AG09309 (cell line): Measurements from ENCODE around the gene CPLANE2.
"Not testable (repeated sequence)": the region's sequence is repeated elsewhere in the genome, so short reads cannot be mapped to it uniquely, and the experiment has no call there.

Experiments used
- DNase-seq: peaks from one replicate; pipeline ENCODE4 v3.0.0-alpha.2; 2010; ENCODE audit warnings: low read depth
- H3K4me3 ChIP-seq: 2 replicates; pipeline ENCODE4 v1.5.1; 2011; ENCODE audit warnings: mild to moderate bottlenecking, low read depth, low read length, moderate library complexity; ENCODE audit not compliant: control insufficient read depth
- TF ChIP-seq, protein P1 (sequence below): IDR thresholded peaks from 2 replicates; pipeline ENCODE4 v1.5.1; 2011; ENCODE audit warnings: mild to moderate bottlenecking, low read depth, low read length, inconsistent platforms; ENCODE audit not compliant: insufficient read depth, control insufficient read depth; ENCODE audit errors: missing control alignments

CPLANE2 gene

DNA sequence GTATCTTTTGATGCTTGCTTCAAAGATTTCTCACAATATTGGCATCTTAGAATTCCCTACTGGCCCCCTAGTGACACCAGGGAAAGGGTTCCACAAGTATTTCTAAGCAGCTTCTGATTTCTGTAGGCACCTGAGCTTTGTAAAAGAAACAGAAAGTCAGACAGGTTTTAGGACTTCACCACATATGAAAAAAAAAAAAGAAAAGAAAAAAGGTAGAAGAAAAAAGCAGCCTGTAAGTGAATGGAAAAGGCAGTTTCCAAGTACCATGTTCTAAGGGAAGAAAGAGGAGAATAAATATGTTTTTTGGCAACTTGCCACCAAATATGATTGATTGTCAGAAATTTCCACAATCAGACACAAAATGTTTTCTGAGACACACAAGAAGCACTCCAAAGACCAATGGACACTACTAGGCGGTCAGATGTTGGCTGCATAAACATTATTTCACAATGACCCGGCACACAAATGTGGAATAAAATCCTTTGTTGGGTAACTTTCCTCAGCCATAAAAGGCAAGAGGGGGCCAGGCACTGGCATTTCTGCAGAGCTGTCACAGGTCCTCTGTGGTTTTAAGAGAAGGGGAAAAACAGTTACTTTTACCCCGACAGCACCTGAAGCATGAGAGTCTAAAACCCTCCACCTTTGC, 12.7 kb upstream of the CPLANE2 start:
- H3K4me3 ChIP-seq: no peak overlapping the region
- DNase-seq: peak; percentile 69
- TF ChIP-seq, protein P1, sequence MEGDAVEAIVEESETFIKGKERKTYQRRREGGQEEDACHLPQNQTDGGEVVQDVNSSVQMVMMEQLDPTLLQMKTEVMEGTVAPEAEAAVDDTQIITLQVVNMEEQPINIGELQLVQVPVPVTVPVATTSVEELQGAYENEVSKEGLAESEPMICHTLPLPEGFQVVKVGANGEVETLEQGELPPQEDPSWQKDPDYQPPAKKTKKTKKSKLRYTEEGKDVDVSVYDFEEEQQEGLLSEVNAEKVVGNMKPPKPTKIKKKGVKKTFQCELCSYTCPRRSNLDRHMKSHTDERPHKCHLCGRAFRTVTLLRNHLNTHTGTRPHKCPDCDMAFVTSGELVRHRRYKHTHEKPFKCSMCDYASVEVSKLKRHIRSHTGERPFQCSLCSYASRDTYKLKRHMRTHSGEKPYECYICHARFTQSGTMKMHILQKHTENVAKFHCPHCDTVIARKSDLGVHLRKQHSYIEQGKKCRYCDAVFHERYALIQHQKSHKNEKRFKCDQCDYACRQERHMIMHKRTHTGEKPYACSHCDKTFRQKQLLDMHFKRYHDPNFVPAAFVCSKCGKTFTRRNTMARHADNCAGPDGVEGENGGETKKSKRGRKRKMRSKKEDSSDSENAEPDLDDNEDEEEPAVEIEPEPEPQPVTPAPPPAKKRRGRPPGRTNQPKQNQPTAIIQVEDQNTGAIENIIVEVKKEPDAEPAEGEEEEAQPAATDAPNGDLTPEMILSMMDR: no peak

DNA sequence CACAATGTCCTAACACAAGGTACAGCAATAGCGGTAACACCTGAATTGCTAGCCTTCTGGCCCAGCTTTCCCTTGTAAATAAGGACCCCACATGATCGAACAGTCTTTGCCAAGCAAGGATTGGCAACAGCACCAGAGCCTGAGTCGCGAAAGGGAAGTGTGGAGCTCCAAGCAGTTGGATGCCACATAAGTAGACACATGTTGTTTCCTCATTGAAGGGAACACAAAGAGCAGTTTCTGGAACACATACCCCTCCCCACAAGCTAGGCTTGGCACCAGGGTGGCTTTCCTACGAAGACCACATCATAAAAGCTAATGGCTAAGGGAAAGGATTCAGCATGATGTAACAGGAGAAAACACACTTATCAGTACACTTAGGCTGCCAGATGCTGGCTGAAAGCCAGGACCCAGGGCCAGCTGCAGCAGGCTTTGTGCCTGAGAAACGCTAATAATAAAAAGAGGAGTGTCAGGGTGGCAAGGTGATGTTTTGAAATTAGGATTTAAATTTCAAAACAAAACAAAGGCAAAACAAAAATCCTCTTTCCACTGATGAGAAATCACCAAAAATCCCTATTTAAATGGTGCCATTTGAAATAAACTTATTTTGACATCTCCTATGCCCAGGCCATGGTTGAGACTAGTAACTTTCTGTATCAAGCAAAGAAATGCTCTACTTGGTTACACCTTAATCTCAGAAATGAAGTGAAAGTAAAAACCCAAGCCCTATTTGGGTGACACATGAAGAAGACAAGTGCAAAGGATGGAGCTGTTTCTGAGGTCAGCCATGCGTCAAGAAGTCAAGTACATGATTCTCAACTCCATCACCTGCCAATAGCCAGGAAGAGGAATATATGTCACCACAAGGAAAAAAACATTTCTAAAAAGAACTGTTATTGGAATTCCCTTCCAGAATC, 11.9 kb upstream of the CPLANE2 start:
- TF ChIP-seq, protein P1: no peak
- DNase-seq: peak; percentile 80
- no peak overlapping the region for H3K4me3 ChIP-seq

DNA sequence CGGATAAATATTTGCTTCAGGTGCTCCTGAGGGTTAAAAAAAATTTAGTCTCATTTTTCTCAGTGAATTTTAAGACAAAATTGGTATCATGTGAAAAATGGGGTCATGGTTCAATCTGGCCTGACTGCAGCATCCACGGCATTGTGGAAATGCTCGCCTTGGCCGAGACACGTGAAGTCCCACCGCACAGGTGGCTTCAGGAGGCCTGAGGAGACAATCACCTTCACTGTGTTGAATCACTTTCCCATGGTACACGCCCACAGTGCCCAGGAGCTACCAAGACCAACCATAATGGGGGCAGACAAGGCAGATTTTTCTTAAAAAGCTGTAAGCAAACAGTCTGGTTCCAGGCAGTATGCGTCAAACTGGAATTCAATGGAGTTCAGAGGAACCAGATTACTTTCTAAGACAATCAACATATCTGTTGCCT, 11.0 kb upstream of the CPLANE2 start:
- no peak overlapping the region for H3K4me3 ChIP-seq
- TF ChIP-seq, protein P1: no peak
- no peak for DNase-seq

DNA sequence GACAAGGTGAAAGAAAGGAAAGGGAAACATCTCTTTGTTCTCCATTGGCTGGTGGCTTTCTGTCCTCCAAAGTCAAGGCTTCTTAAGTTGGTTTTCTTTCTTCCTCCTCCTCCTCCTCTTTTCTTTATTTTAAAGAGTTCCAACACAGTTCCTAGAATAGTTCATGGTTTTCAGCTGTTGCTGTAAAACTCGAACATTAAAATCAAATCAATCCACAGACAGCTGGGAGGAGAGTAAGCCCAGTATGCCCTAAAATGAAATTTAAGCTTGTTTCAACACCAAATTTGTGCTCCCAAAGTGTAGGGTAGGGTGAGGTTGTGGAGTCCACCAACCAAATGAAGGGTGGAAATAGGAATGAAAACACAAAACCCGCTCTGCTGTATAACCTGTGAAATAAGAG, 10.5 kb upstream of the CPLANE2 start:
- H3K4me3 ChIP-seq: no peak overlapping the region
- TF ChIP-seq, protein P1: no peak
- no peak for DNase-seq

DNA sequence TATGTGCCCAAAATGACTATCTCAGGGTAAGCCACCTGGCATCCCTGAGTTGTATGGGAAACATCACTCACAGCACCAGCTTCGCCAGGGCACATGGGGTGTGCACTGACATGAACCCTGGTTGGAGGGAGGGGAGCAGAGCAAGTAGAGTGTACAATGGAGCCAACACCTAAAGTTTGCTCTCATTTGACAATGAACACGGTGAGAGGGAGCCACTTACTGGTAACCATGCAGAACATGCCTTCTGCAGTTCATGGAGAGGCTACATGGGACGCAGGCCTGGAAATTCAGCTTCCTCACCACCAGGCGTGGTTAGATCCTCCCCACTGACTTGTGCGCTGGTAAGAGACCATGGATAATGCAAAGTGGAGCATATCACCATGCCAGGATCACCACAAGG, 10.0 kb upstream of the CPLANE2 start:
- TF ChIP-seq, protein P1: no peak
- no peak overlapping the region for H3K4me3 ChIP-seq
- DNase-seq: no peak

DNA sequence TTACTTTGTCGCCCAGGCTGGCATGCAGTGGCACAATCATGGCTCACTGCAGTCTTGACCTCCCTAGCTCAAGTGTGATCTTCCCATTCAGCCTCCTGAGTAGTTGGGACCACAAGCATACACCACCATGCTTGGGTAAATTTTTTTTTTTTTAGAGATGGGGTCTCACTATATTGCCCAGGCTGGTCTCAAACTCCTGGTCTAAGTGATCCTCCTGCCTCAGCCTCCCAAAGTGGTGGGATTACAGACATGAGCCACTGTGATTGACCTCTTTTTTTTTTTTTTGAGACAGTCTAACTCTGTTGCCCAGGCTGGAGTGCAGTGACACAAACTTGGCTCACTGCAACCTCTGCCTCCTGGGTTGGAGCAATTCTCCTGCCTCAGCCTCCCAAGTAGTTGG, 9.3 kb upstream of the CPLANE2 start:
- not testable (repeated sequence) for H3K4me3 ChIP-seq, DNase-seq
